ENCODE results near the gene MYOG. TPM values are rescaled to one million over a fixed set of nuclear protein-coding genes. Genes with fewer than 3 reads are reported as not detected.

MYOG gene
- total RNA-seq, 1 experiment from 2014 or later: not detected

GRCh38 chr1:203069030-203069747, 16.6 kb downstream of the MYOG start:
- Mint-ChIP-seq H3K27ac (peak overlapping the region in 1 of 3 experiments; percentile 41; a peak in 1 of 7 replicates), H3K4me3 (no peak overlapping the region), H3K36me3 (ENCODE audit: insufficient read depth in 1 of 3, low read depth in 3 of 3) (peaks cover 0 to 11% (median 7%) of the 10 kb centered on the region in 3 experiments; a peak in 3 of 7 replicates), H3K4me1 (peaks cover 0 to 5% of the 10 kb centered on the region in 2 experiments; a peak in 1 of 4 replicates), H3K27me3 (ENCODE audit: low read depth) (no peaks in the 10 kb centered on the region; the same call in 1 of the 2 replicates), H3K9me3 (no peaks in the 10 kb centered on the region)
- no peak overlapping the region for H2BK12ac ChIP-seq (ENCODE audit: insufficient read length, low read depth, low read length)
- DNase-seq: no peak
- H3K79me2 ChIP-seq (ENCODE audit: insufficient read depth, low read length): no peaks in the 10 kb centered on the region
- no peak overlapping the region for H2BK20ac ChIP-seq (ENCODE audit: low read depth, low read length, poor library complexity, severe bottlenecking)
- H3K9ac ChIP-seq (ENCODE audit: extremely low read depth, insufficient read length, low read length): no peak overlapping the region
- no peak overlapping the region for H2AK5ac ChIP-seq (ENCODE audit: insufficient read length, low read length)
- H2AFZ ChIP-seq (ENCODE audit: low read length): no peak overlapping the region
- no peak overlapping the region for H3K14ac ChIP-seq (ENCODE audit: insufficient read depth, low read length)
- H2BK15ac ChIP-seq (ENCODE audit: low read depth, low read length): no peak overlapping the region
- H3K23ac ChIP-seq (ENCODE audit: insufficient read length, low read depth, low read length): no peak overlapping the region
- no CpG with 5 or more reads among the region's 4 CpGs for WGBS (ENCODE audit: extremely low coverage, insufficient read length, low lambda C conversion rate)
- no peak for TF ChIP-seq CTCF (conservative IDR thresholded peaks at IDR 0.05)
- no peak overlapping the region for H3K56ac ChIP-seq (ENCODE audit: insufficient read length, low read depth, low read length)
- H3K27me3 ChIP-seq (ENCODE audit: insufficient read depth, low read length): no peaks in the 10 kb centered on the region
- no peak overlapping the region for H4K5ac ChIP-seq (ENCODE audit: insufficient read length, low read depth, low read length)
- no peaks in the 10 kb centered on the region for H3K9me3 ChIP-seq (ENCODE audit: control insufficient read depth, low read depth, low read length)
- no peak overlapping the region for H3K4ac ChIP-seq (ENCODE audit: low read depth, low read length)
- no peak overlapping the region for H3K27ac ChIP-seq (ENCODE audit: insufficient read length, low read depth, low read length)
- H3K23me2 ChIP-seq (ENCODE audit: insufficient read length, low read depth, low read length, poor library complexity, severe bottlenecking): no peaks in the 10 kb centered on the region
- no peak overlapping the region for H4K91ac ChIP-seq (ENCODE audit: insufficient read length, low read depth, low read length)
- peaks cover 3% of the 10 kb centered on the region; the same call in 1 of the 2 replicates for H3K4me1 ChIP-seq (ENCODE audit: insufficient read depth, low read length)
- H3T11ph ChIP-seq (ENCODE audit: low read length): no peak overlapping the region
- no peaks in the 10 kb centered on the region for H3K79me1 ChIP-seq (ENCODE audit: insufficient read depth, low read depth, low read length, poor library complexity, severe bottlenecking)
- no peaks in the 10 kb centered on the region for H4K20me1 ChIP-seq (ENCODE audit: control insufficient read depth, insufficient read depth, insufficient read length)
- H2BK5ac ChIP-seq (ENCODE audit: insufficient read length, low read length): no peak overlapping the region
- H2BK120ac ChIP-seq (ENCODE audit: low read depth, low read length, poor library complexity, severe bottlenecking): no peak overlapping the region
- H4K8ac ChIP-seq (replicated peaks; ENCODE audit: insufficient read length, low read depth, low read length): no peak overlapping the region
- no peak overlapping the region for H3K18ac ChIP-seq (ENCODE audit: insufficient read length, low read depth, low read length)
- H3K4me2 ChIP-seq (ENCODE audit: insufficient read depth, insufficient read length, low read length): no peak overlapping the region
